ENCODE measurements around the gene PPP2R5A.

- TF ChIP-seq EZH2phosphoT487 (IDR thresholded peaks at IDR 0.05; ENCODE audit: borderline replicate concordance, low read depth) (no peak), CTCF (IDR thresholded peaks at IDR 0.05) (no peak)
Measured at GRCh38 chr1:212292250-212293105, 7.3 kb downstream of the PPP2R5A start.
